Measurements from ENCODE around the gene PITPNC1. TPM values are rescaled to one million over a fixed set of nuclear protein-coding genes. Genes with fewer than 3 reads are reported as not detected.
A peak's percentile ranks its signal among the peaks of the same experiment; 100 is the strongest.

PITPNC1 gene
- total RNA-seq, 1 donor from 2014 or later, result 13.0 TPM

- no peak for DNase-seq (ENCODE audit: extremely low read depth, low read depth, low spot score)
These were observed 286.4 kb downstream of the PITPNC1 start for GRCh38 chr17:67663457-67663856.

- no peak for DNase-seq (ENCODE audit: extremely low read depth, low read depth, low spot score)
These were observed 288.9 kb downstream of the PITPNC1 start for GRCh38 chr17:67666028-67666427.

- no peak for DNase-seq (ENCODE audit: extremely low read depth, low read depth, low spot score)
These were observed 289.6 kb downstream of the PITPNC1 start for GRCh38 chr17:67666710-67667109.

- no peak for DNase-seq (ENCODE audit: extremely low read depth, low read depth, low spot score)
These were observed 294.4 kb downstream of the PITPNC1 start for GRCh38 chr17:67671493-67671892.

GRCh38 chr17:67672592-67673335, 295.7 kb downstream of the PITPNC1 start:
- DNase-seq (ENCODE audit: extremely low read depth, low read depth, low spot score), result no peak

GRCh38 chr17:67675481-67675880, 298.4 kb downstream of the PITPNC1 start:
- DNase-seq (ENCODE audit: extremely low read depth, low read depth, low spot score), result no peak

GRCh38 chr17:67676305-67676704, 299.2 kb downstream of the PITPNC1 start:
- DNase-seq (ENCODE audit: extremely low read depth, low read depth, low spot score), result no peak

GRCh38 chr17:67678414-67678813, 301.3 kb downstream of the PITPNC1 start:
- DNase-seq (ENCODE audit: extremely low read depth, low read depth, low spot score), result no peak

- no peak for DNase-seq (ENCODE audit: extremely low read depth, low read depth, low spot score)
These were observed 302.1 kb downstream of the PITPNC1 start for GRCh38 chr17:67679225-67679624.

- DNase-seq (ENCODE audit: extremely low read depth, low read depth, low spot score), result no peak
These were observed 302.6 kb downstream of the PITPNC1 start for GRCh38 chr17:67679721-67680120.

GRCh38 chr17:67680445-67681224, 303.6 kb downstream of the PITPNC1 start:
- DNase-seq (ENCODE audit: extremely low read depth, low read depth, low spot score), result no peak

GRCh38 chr17:67682196-67682595, 305.1 kb downstream of the PITPNC1 start:
- no peak for DNase-seq (ENCODE audit: extremely low read depth, low read depth, low spot score)

- no peak for DNase-seq (ENCODE audit: extremely low read depth, low read depth, low spot score)
These were observed 308.3 kb downstream of the PITPNC1 start for GRCh38 chr17:67685351-67685750.

GRCh38 chr17:67686241-67686640, 309.2 kb downstream of the PITPNC1 start:
- DNase-seq (ENCODE audit: extremely low read depth, low read depth, low spot score), result no peak

- no peak for DNase-seq (ENCODE audit: extremely low read depth, low read depth, low spot score)
These were observed 310.4 kb downstream of the PITPNC1 start for GRCh38 chr17:67687511-67687910.

GRCh38 chr17:67689534-67690177, 312.6 kb downstream of the PITPNC1 start:
- DNase-seq (ENCODE audit: extremely low read depth, low read depth, low spot score), result peak; percentile 62

- no peak for DNase-seq (ENCODE audit: extremely low read depth, low read depth, low spot score)
These were observed 316.7 kb downstream of the PITPNC1 start for GRCh38 chr17:67693811-67694210.

GRCh38 chr17:67696347-67696746, 319.3 kb downstream of the PITPNC1 start:
- no peak for DNase-seq (ENCODE audit: extremely low read depth, low read depth, low spot score)

- DNase-seq (ENCODE audit: extremely low read depth, low read depth, low spot score), result no peak
These were observed 319.9 kb downstream of the PITPNC1 start for GRCh38 chr17:67696853-67697498.

GRCh38 chr17:67700037-67700724, 323.1 kb downstream of the PITPNC1 start:
- DNase-seq (ENCODE audit: extremely low read depth, low read depth, low spot score), result no peak

- DNase-seq (ENCODE audit: extremely low read depth, low read depth, low spot score), result no peak
These were observed 323.6 kb downstream of the PITPNC1 start for GRCh38 chr17:67700725-67701119.

Measured in glomerular endothelial cell (primary cell).